Left renal cortex interstitium (tissue), 4 donors: ENCODE data around the gene PRICKLE1. TPM values are rescaled to one million over a fixed set of nuclear protein-coding genes. Genes with fewer than 3 reads are reported as not detected.
"Not testable (repeated sequence)": the region's sequence is repeated elsewhere in the genome, so short reads cannot be mapped to it uniquely, and the experiment has no call there.

Source experiments
- DNase-seq, 4 donors: peaks; one replicate each; pipeline ENCODE4 v3.0.0-alpha.2; 2013; ENCODE audit warnings: low read depth in 4 of 4, low spot score in 2 of 4, missing footprints in 1 of 4
- polyA plus RNA-seq, 4 donors: library from polyadenylated mRNA; unstranded; fragments of 120-200 nt; gene quantifications; one replicate each; pipeline ENCODE4 v1.2.1, GENCODE V29; 2013; ENCODE audit not compliant: insufficient read length in 4 of 4

The PRICKLE1 gene
- polyA plus RNA-seq, 4 donors, result 47.8 to 58.0 (median 52.4) TPM

DNA sequence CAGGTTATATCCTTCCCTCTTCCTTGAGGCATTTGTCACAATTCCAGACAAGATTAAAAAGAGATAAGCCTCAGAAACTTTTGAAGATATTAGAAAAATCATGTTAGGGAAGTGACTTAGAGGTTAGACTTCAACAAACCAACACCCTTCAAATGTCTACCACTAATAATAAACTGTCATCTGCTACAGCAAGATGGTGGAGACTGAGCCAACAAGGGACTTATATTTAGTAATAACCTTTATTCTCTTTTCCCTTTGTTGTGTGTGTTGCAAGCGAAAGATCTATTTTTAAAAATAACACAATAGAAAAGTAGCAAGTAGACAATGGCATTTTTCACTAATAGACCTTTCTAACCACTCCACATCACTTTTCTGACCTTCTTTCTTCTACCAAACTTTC, 28.6 kb downstream of the PRICKLE1 start:
- no peak for DNase-seq

DNA sequence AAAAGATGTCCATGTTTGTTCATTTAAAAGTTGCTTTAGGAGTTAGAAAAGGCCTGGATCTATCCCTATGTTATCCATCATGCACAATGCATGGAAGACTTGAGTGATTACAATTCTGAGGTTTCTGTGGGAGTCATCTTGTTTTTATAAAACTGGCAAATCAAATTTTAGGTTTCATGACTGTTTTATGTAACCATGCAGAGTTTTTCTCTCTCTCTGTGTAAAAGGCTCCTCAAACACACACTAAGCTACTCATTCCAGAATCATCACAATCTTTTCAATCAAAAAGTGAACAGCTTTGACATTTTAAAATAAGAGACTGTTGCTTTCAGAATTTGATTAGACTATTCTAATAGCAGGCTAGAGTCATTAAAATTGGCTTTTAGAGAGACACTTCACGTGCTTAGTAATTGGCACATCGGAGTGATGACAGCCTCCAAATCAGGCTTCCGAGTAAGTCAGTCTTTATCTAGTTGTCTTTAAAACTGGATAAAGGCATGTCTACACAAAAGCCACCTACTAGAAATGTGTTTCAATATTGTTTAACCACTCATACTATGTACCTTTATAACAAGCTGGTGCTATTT, 31.9 kb downstream of the PRICKLE1 start:
- no peak for DNase-seq

DNA sequence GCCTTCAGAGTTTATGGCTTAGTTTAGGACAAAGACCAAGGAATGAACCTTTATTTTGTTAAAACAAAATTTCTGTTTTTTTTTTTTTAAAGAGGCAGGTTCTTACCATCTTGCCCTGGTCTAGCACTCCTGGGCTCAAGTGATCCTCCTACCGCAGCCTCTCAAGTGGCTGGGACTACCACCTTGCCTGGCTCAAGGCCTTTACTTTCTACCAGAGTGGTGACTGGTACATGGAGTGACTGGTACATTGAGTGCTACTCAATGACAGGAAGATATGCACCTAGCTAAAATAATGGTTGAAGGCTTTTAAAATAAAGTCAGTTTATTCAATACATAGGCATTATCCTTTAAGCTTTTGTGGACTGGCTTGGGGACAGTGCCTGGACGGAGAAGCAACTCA, 32.6 kb downstream of the PRICKLE1 start:
- DNase-seq, result no peak

DNA sequence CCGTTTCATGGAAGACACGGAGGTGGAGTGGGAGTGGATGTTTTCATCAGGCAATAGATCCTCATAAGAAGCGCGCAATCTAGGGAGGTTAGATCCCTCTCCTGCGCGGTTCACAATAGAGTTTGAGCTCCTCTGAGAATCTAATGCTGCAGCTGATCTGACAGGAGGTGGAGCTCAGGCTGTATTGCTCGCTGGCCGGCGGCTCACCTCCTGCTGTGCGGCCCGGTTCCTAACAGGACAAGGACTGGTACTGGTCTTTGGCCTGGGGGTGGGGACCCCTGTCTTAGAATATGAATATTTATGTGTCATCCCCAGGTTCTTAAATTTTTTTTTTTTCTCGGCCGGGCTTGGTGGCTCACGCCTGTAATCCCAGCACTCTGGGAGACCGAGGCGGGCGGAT, 36.7 kb downstream of the PRICKLE1 start:
- DNase-seq, result no peak

DNA sequence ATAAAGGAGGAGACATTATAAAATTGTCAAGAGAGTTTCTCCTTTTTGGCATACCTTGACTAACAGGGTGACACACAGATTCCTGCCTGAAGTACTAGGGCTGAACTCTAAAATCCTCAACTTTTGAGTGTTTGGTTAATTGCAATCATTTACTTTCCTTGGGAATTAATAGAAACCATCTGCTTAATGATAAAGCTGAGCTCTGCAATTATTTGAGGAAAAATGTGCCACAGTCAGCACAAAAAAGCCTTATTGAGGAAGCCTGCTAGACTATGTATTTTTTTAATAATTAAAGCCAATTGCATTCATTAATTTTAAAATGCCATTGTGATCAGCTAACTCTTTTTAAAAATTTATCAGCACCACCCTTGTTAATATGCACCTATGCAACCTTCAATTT, 38.7 kb downstream of the PRICKLE1 start:
- DNase-seq, result no peak

DNA sequence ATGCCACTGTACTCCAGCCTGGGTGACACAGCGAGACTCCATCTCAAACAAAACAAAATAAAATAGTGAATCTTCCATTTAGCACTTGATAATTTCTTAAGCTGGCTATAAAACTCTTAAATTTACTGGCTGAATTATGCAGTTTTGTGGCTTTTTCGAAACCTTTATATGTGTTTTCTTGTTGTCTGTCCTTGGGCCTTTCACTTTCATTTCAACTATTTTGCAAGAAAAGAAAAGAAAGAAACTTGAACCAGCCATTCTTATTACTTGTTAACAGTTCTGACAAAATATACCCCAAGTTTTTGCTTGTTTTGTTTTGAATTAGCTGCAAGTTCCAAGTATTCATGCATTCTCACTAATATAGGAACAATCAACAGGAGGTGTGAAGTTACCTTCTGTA, 42.8 kb downstream of the PRICKLE1 start:
- no peak for DNase-seq

DNA sequence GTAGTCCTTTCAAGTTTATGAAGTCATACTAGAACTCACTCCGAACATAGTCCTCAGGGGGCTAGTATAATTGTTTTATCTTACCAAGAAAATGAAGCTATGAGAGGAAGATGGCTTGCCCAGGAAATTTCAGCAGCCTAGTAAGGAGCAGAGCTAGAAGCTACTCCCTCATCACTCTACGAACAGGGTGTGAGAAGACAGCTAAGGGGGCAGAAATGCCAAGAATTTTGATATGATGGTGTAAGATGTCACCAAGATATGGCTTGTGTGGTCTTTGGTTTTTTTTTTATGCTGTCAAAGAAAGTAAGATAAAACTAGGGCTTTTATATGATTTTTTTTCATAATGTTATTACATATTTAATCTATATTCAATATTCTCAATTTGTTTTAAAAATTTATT, 47.6 kb downstream of the PRICKLE1 start:
- no peak for DNase-seq

DNA sequence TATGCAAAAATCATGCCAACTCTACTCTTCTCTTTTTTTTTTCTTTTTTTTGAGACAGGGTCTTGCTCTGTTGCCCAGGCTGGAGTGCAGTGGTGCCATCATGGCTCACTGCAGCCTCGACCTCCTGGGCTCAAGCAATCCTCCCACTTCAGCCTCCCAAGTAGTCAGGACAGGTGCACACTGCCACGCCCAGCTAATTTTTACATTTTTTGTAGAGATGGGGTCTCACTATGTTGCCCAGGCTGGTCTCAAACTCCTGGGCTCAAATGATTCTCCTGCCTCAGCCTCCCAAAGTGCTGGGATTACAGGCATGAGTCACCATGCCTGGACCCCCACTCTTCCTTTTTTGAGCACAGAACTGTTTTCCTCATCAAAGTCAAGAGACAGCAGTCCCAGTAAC, 48.2 kb downstream of the PRICKLE1 start:
- not testable (repeated sequence) for DNase-seq

DNA sequence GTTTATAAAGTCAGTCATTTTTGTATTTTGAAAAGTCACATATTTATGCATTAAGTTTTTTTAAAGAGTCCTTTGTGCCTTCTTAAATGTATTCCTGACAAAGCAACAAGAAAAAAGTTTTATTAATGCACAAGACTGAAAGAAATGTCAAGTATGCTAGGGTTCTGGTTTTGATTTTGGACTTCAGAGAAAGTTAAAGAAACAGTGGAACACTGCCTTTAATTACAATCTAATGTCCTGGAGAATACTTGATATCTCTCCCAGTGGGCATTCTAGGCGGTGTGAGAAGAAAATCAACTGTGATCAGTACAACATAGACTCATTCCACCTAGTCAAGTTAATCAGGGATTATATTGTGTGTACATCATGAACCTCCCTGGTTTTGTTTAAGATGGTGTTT, 49.9 kb downstream of the PRICKLE1 start:
- DNase-seq, result no peak

DNA sequence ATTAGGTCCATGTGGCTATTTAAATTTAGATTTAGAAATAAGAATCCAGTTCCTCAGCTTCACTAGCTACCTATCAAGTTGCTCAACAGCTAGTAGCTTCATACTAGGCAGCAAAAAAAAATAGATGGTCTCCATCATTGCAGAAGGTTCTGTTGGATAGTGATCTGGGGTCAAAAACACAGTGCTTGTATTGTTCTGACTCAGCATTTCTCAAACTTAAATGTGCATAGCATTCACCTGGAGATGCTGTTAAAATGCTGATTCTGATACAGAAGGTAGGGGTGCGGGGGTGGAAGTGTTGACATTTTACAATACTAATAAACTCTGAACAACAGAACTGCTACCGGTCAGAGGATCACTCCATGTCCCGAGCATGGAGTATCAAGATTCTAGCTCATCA, 51.3 kb downstream of the PRICKLE1 start:
- DNase-seq, result no peak

DNA sequence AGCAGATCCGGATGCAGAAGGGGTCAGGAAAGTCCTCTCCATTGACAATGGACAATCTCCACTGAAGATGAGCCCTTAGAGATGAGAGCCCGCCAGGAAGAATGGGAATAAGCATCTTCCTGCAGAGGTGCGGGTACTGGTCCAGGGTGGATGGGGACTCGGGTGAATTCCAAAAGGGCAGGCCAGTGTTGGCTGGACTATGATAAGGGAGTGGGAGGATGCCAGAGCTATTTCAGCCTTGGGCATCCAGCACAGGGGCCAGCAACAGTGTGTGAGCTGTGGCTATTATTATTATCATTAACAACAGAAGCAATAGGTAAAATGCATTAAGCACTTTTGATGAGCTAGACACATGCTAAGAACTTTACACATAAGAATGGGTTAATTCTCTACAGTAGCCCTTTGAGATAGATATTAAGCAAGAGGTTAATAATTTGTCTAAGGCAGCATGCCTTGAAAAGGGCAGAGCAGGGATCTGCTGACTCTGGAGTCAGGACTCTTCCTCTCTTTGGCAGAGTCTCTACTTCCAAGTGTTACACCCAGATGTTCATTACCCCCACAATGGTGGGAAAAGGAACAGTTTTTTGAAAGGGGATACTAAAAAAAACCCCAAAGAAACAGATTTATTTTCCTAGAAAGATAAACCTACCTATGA, 55.2 kb downstream of the PRICKLE1 start:
- no peak for DNase-seq

DNA sequence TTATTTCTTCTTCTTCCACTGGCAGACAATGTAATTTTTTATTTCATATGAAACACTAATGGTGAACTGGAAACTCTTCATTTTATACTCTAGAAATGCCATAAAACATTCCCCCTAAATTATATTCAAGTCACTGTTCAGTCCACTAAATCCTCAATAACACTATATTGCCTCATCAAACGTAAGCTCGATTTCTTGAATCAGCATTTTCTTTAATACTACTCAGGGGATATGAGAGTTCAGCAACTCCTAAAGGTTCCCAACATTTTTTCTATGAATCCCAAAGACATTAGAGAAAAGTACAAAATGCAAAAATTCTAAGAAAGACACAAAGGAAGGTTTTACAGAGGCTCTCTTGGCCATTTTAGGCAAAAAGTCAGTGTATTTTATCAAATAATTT, 59.3 kb downstream of the PRICKLE1 start:
- DNase-seq, result no peak

DNA sequence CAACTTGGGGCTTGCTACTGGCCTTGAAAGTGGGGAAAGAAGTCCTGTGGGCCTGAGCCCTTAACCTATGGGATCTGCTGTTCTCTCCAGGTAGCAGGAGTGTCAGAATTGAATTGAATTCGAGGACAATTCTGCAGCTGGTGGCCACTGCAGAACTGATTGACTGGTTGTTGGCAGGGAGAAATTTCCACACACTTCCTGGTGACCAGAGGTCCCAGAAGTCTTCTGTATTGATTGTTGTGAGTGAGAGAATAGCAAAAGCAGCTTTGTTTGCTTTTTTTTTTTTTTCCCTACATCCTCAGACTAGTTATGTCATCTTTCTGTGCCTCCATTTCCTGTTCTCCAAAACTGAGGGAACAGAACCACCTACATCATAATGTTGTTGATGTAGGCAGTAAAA, 64.1 kb downstream of the PRICKLE1 start:
- no peak for DNase-seq

DNA sequence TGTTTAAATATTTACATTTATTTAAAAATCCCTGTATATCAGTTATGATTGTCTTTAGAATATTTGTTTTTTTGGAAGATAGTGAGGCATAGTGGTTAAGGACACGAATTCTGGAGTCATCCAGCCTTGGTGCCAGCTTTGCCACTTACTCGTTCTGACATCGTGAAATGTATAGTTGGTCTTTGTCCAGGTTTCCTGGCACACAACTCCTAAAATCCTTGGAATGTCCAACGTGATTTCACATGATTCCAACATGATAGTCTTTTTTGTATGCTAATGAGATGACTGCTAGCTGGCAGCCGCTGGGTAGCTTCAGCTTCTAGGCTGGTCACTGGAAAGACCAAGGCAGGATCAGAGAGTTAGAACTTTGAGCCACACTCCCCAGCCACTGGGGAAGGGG, 64.8 kb downstream of the PRICKLE1 start:
- no peak for DNase-seq

DNA sequence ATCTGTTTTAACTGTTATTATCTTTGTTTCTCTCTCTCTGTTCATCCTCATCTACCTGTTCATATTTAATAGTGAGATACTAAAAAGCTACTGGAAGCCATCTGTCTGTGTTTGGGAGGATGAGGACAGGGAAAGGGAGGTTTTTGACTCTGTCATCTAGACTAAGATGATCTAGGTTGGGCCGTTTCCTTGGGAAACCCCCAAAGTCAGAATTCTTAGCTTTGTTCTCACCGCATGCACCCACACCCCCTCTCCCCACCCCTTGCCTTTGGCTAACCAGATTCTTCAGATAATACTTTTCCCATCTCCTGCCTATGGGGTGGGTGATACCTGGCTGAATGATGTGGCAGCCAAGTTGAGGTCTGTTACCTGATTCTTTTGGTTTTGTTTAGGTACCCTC, 73.0 kb downstream of the PRICKLE1 start:
- no peak for DNase-seq

DNA sequence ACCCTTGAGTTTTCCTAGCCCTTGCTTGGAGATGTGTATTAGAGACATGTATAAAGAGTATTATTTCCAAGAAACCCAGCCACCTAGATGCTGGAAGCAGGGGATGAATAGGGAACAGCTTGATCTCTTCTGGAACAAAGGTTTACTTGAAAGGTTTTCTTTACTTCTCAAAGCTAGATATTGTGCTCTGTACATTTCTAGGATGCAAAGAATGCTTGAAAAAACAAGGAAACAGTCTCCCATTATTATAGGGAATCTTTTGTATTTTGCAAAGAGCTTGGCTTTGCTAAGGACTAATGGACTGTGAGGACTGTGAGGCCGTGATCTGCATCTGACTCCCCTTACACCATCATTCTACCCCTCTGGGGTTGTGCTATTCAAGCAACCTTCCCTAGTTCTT, 77.9 kb downstream of the PRICKLE1 start:
- DNase-seq, result no peak

DNA sequence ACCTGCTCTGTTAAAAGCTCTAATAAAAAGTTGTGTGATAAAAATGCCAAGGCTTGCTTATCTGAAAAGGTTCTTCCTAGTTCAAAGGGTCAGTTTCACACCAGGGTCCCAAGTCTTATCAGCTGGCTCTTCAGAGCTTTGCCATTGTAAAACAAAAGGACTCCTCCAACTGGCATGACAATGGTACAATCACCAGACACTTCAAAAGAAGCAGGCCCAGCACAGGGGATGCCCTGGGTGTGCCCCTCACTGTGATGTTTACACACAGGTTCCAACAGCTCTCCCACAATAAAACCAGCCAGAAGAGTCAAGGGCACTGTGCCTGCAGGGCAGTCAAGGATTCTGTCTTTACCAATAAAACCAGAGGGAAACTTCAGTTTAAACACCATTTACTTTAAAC, 78.7 kb downstream of the PRICKLE1 start:
- no peak for DNase-seq

DNA sequence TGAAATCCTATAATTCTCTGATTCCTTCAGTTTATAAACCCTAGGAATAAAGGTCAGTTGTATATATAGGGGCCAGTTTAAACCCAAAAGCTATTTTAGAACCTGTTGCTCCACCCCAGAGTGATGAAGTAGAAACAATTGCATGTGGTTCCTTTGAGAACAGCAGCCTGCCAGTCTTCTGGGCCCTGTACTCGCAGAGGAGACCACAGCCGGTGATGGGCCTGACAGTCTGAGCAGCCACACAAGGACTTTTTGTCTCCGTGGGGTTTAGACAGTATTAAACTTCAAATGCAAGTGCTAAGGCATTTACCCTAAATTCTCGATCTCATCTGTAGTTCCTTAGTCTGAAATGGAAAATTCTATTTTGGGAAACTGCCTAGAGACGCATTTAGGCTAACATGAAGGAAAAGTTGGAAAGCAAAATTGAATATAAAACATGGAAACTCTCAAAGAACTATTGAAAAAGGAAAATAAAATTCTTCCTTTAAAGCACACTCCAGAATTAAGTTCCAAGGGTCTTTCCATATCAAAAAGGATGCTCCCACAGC, 80.6 kb downstream of the PRICKLE1 start:
- DNase-seq, result no peak

DNA sequence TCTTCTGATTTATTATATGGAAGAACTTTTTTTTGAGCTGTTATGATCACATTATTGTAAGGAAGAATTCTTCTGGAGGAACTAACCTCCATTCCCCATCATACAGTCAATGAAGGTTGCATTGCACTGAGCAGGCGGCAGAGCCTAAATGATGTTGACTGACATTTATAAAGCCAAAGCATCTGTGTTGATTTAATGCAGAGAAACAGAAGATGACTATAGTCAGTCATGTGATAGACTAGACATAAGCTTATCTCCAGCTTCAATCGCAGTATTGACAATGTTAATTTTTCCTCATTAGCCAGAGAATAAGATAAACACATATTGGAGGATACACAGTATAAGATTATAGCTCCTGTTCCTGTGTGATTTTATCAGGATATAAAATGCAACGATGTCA, 82.0 kb downstream of the PRICKLE1 start:
- DNase-seq, result no peak

DNA sequence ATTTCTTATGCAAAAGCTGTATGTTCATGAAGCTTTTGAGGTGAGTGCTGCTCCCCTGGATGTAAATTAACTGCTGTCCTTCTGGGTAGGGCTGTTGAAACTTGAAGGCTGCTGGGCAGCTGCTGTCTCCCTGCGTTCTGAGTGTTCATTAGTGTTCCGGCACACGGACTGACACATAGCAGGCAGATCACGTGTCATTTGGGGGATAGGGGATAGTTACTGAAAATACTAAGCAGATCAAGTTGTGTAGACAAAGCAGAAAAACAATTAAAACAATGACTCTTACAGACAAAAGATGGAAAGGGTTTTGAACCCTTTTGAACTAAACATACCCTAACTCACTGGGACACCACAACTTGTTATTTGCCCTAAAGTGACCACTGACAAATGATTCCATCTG, 82.5 kb downstream of the PRICKLE1 start:
- DNase-seq, result no peak

DNA sequence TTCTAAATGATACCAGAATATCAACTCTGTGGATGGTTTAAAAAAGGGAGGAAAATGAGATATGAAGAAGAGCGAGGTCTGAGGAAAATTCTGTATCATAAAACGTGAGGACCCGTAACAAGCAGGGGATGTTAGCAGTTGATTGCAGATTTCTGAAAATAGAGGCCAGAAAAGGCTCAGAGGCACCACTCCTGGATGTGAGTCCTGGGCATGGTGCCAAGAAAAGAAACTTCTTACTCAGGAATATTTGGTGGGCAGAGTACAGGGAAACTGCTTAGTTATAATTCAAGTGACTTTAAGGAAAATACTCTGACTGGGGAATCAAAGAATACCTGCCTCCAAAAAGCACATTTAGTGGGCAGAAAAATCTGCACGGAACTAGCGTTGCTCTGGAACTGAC, 85.5 kb downstream of the PRICKLE1 start:
- DNase-seq, result no peak

DNA sequence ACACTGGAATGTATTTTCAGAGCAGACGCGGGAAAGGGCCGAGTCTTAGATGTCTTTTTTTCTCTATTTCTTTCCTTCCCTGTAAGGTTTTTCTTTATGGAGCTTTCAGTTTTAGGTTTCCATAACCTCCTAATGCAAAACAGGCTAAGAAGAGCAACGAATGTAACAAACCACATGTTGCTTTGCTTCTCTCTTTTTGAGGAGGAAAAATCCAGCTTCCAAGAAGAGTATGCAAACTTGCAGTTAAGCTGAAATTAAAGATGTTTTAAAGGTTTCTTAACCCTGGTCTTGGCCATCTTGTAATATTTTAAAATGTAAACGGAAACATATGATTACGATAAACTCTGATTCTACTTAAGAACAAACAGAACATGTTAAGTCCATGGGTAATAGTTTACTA, 86.9 kb downstream of the PRICKLE1 start:
- no peak for DNase-seq
